Measurements from ENCODE around the gene WDFY1. TPM values are rescaled to one million over a fixed set of nuclear protein-coding genes. Genes with fewer than 3 reads are reported as not detected.

WDFY1 gene
- total RNA-seq, 1 donor from 2014 or later: 177 TPM

DNA sequence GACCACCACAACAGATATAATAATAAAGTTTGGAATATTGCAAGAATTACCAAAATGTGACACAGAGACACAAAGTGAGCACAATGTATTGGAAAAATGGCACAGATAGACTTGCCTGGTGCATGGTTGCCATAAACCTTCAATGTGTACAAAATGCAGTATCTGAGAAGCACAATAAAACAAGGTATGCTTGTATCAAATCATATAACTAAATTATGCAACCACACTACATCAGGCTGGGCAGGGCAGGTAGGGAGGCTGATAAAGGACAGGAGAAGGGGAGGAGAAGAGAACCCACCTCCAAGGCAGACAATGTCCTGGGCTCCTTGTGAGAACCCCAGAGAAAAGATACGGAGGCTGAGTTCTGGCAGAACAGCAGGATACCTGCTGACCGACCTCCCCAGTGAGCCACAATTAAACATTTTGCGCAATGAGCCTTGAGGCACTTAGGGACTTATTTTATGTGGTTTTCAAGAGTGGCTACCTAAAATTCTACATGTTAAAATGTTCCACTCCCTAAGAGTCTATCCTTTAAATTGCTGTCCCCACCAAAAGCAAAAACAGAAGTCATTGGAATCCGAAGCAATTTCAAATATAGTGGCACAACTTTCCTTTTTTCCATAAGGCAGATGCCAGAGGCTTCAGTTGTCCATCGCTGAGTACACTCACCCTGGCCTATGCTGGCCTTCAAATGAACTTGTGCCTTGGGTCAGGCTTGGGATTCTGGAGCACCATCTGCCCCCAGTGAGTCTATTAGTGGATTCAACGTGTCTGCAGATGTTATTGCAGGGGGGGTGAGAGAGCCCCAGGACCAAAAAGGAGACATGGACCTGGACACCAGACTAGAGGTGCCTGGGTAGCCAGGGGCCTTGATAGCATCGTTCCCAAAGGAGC is 16.8 kb downstream of the WDFY1 start:
- Mint-ChIP-seq H3K4me1 (peaks cover 10% of the 10 kb centered on the region), H3K27me3 (ENCODE audit: insufficient read depth, low read depth) (no peaks in the 10 kb centered on the region), H3K9me3 (peaks cover 35% of the 10 kb centered on the region), H3K27ac (no peak overlapping the region), H3K36me3 (peaks cover 24% of the 10 kb centered on the region), H3K4me3 (no peak overlapping the region)
- Histone ChIP-seq H4K20me1 (ENCODE audit: low read depth) (peaks cover 26% of the 10 kb centered on the region), H3K79me2 (ENCODE audit: low read depth) (peaks cover 97% of the 10 kb centered on the region), H3K9me3 (ENCODE audit: low read depth) (no peaks in the 10 kb centered on the region), H3K9ac (no peak overlapping the region), H3K4me3 (no peak overlapping the region), H3K27me3 (no peaks in the 10 kb centered on the region), H3F3A (ENCODE audit: low read depth) (no peaks in the 10 kb centered on the region), H2AFZ (replicated peaks) (no peak overlapping the region), H3K4me2 (no peak overlapping the region), H3K36me3 (no peaks in the 10 kb centered on the region), H3K4me1 (peaks cover 5% of the 10 kb centered on the region), H3K27ac (no peak overlapping the region)
- TF ChIP-seq, protein P1, sequence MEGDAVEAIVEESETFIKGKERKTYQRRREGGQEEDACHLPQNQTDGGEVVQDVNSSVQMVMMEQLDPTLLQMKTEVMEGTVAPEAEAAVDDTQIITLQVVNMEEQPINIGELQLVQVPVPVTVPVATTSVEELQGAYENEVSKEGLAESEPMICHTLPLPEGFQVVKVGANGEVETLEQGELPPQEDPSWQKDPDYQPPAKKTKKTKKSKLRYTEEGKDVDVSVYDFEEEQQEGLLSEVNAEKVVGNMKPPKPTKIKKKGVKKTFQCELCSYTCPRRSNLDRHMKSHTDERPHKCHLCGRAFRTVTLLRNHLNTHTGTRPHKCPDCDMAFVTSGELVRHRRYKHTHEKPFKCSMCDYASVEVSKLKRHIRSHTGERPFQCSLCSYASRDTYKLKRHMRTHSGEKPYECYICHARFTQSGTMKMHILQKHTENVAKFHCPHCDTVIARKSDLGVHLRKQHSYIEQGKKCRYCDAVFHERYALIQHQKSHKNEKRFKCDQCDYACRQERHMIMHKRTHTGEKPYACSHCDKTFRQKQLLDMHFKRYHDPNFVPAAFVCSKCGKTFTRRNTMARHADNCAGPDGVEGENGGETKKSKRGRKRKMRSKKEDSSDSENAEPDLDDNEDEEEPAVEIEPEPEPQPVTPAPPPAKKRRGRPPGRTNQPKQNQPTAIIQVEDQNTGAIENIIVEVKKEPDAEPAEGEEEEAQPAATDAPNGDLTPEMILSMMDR (IDR thresholded peaks at IDR 0.05): no peak
- TF ChIP-seq EZH2phosphoT487 (IDR thresholded peaks at IDR 0.05) (no peak), EZH2 (IDR thresholded peaks at IDR 0.05) (no peak)
- DNase-seq (ENCODE audit: low spot score): no peak

DNA sequence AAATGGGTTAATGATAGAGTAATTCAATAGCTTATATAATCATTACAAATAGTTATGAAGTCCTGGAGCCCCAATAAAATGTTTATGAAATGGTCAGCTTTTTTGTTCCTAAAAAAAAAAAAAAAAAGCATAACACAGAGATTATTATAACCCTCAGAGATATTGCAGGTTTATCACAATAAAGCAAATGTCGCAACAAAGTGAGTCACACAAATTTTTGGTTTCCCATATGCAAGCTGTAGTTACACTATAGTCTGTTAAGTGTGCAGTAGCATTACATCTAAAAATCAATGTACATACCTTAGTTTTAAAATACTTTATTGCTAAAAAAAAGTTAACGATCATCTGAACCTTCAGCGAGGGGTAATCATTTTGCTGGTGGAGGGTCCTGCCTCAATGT is 20.0 kb downstream of the WDFY1 start:
- H3K27me3 ChIP-seq: no peaks in the 10 kb centered on the region
- DNase-seq (ENCODE audit: low spot score): no peak
- Mint-ChIP-seq H3K4me3 (no peak overlapping the region), H3K36me3 (peaks cover 46% of the 10 kb centered on the region), H3K4me1 (no peaks in the 10 kb centered on the region), H3K27me3 (ENCODE audit: insufficient read depth, low read depth) (peaks cover 2% of the 10 kb centered on the region), H3K9me3 (peaks cover 44% of the 10 kb centered on the region), H3K27ac (no peak overlapping the region)
- H3K4me3 ChIP-seq: no peak overlapping the region
- H3K4me1 ChIP-seq: no peaks in the 10 kb centered on the region
- no peaks in the 10 kb centered on the region for H3F3A ChIP-seq (ENCODE audit: low read depth)
- H3K9ac ChIP-seq: no peak overlapping the region
- H3K36me3 ChIP-seq: no peaks in the 10 kb centered on the region
- H3K79me2 ChIP-seq (ENCODE audit: low read depth): peaks cover 98% of the 10 kb centered on the region
- no peak overlapping the region for H3K4me2 ChIP-seq
- no peak for TF ChIP-seq EZH2 (IDR thresholded peaks at IDR 0.05)
- no peak for TF ChIP-seq EZH2phosphoT487 (IDR thresholded peaks at IDR 0.05)
- TF ChIP-seq, protein P1 (IDR thresholded peaks at IDR 0.05): no peak
- no peaks in the 10 kb centered on the region for H3K9me3 ChIP-seq (ENCODE audit: low read depth)
- no peak overlapping the region for H3K27ac ChIP-seq
- peaks cover 7% of the 10 kb centered on the region for H4K20me1 ChIP-seq (ENCODE audit: low read depth)
- no peak overlapping the region for H2AFZ ChIP-seq (replicated peaks)

GRCh38 chr2:223923976-223924375 is 21.2 kb downstream of the WDFY1 start:
- Histone ChIP-seq H3K4me2 (no peak overlapping the region), H2AFZ (replicated peaks) (no peak overlapping the region), H3K4me1 (no peaks in the 10 kb centered on the region), H3K27me3 (no peaks in the 10 kb centered on the region), H3K79me2 (ENCODE audit: low read depth) (peaks cover 98% of the 10 kb centered on the region), H3F3A (ENCODE audit: low read depth) (no peaks in the 10 kb centered on the region), H3K36me3 (no peaks in the 10 kb centered on the region), H3K9ac (no peak overlapping the region), H3K9me3 (ENCODE audit: low read depth) (no peaks in the 10 kb centered on the region), H4K20me1 (ENCODE audit: low read depth) (peaks cover 7% of the 10 kb centered on the region), H3K4me3 (no peak overlapping the region), H3K27ac (no peak overlapping the region)
- Mint-ChIP-seq H3K36me3 (peaks cover 53% of the 10 kb centered on the region), H3K27me3 (ENCODE audit: insufficient read depth, low read depth) (peaks cover 2% of the 10 kb centered on the region), H3K4me1 (no peaks in the 10 kb centered on the region), H3K9me3 (peaks cover 43% of the 10 kb centered on the region), H3K4me3 (no peak overlapping the region), H3K27ac (no peak overlapping the region)
- TF ChIP-seq EZH2 (IDR thresholded peaks at IDR 0.05): no peak
- TF ChIP-seq, protein P1 (IDR thresholded peaks at IDR 0.05): no peak
- no peak for TF ChIP-seq EZH2phosphoT487 (IDR thresholded peaks at IDR 0.05)
- DNase-seq (ENCODE audit: low spot score): no peak
